Erythroblast (primary cell): Measurements from ENCODE around the gene DEXI.
A peak's percentile ranks its signal among the peaks of the same experiment; 100 is the strongest.

Experiments
- DNase-seq, 2 experiments: peaks; one replicate each; lab custom pipeline; 2025; lab: John Stamatoyannopoulos, UW
- GATA1 ChIP-seq: IDR thresholded peaks from 2 replicates; pipeline ENCODE4 v1.6.1; 2011; ENCODE audit warnings: low read depth, mild to moderate bottlenecking, control low read depth, low read length, moderate library complexity
- POLR2A ChIP-seq: IDR thresholded peaks from 2 replicates; pipeline ENCODE4 v1.6.1; 2011; ENCODE audit warnings: mild to moderate bottlenecking, low read length

DEXI gene

GRCh38 chr16:10920726-10921427 is 21.4 kb downstream of the DEXI start:
- no peak for TF ChIP-seq POLR2A
- no peak for TF ChIP-seq GATA1
- DNase-seq, result no peak

DNA sequence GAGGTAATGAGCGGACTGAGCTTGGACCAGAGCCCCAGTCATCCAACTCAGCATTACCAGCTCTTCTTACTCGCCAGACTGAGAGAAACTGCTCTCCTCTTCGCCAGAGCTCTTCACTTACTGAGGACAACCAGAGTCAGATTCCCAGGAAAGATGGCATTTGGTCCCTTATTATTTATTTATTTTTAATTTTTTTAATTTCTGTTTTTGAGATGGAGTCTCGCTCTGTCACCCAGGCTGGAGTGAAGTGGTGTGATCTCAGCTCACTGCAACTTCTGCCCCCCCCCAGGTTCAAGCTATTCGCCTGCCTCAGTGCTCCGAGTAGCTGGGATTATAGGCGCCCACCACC is 23.3 kb downstream of the DEXI start:
- no peak for TF ChIP-seq POLR2A
- no peak for TF ChIP-seq GATA1

GRCh38 chr16:10918294-10919002 is 23.8 kb downstream of the DEXI start:
- DNase-seq, result peak; percentile 87 to 92
- no peak for TF ChIP-seq GATA1
- no peak for TF ChIP-seq POLR2A

More for the DNA sequence above, 23.3 kb downstream of the DEXI start:
- DNase-seq, result no peak

DNA sequence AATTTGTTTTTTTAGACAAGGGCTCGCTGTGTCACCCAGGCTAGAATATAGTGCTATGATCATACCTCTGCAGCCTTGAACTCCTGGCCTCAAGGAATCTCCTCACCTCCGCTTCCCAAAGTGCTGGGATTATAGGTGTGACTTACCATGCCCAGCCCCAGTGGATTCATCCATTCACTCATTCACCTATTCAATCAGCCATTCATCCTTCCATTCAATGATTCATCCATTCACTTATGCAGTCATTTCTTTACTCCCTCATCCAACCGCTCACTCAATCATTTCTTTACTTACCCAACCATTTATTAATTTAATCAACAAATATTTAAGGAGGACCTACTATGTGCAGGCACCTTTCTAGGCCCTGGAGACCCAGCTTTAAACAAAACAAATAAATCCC is 25.7 kb downstream of the DEXI start:
- no peak for DNase-seq
- TF ChIP-seq POLR2A (no peak), GATA1 (no peak)

DNA sequence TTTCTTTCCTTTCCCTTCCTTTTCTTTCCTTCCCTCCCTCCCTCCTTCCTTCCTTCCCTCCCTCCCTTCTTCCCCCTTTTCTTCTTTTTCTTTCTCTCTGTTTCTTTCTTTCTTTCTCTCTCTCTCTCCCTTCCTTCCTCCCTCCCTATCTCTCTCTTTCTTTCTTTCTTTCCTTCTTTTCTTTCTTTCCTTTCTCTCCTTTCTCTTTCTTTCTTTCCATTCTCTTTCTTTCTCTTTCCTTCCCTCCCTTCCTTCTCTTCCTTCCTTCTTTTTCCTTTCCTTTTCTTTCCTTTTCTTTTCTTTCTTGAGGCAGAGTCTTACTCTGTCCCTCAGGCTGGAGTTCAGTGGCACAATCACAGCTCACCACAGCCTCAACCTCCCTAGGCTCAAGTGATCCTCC is 31.0 kb downstream of the DEXI start:
- TF ChIP-seq GATA1 (no peak), POLR2A (no peak)
- no peak for DNase-seq

- DNase-seq, result no peak
These were observed 34.6 kb downstream of the DEXI start for GRCh38 chr16:10907757-10908045.

GRCh38 chr16:10906914-10907756 is 35.1 kb downstream of the DEXI start:
- no peak for TF ChIP-seq POLR2A
- TF ChIP-seq GATA1, result no peak
- DNase-seq, result no peak

More at GRCh38 chr16:10907757-10908045, 34.6 kb downstream of the DEXI start:
- TF ChIP-seq GATA1 (no peak), POLR2A (no peak)

DNA sequence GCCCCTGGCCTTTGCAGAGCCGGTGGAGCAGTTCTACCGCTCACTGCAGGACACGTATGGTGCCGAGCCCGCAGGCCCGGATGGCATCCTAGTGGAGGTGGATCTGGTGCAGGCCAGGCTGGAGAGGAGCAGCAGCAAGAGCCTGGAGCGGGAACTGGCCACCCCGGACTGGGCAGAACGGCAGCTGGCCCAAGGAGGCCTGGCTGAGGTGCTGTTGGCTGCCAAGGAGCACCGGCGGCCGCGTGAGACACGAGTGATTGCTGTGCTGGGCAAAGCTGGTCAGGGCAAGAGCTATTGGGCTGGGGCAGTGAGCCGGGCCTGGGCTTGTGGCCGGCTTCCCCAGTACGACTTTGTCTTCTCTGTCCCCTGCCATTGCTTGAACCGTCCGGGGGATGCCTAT is 35.8 kb downstream of the DEXI start:
- no peak for DNase-seq
- no peak for TF ChIP-seq GATA1
- no peak for TF ChIP-seq POLR2A

DNA sequence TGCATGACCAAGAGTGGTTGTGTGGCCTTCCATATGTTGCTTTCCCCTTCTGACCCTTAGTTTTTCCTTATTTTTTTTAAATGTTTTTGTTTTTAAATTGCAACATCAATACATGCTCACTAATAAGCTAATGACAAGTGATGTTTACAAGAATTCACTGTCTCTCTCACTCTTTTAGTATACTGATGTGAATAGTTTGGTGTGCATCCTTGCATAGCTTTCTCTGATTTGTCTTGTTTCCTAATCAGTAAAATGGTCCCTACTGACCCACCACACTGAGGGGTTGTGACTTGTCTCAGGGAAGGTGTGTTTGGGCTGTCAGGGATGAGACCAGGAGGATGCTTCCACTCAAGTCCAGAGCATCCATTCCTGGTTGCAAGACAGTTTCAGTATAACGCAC is 39.3 kb downstream of the DEXI start:
- TF ChIP-seq POLR2A (no peak), GATA1 (no peak)
- DNase-seq, result no peak

GRCh38 chr16:10897134-10897533 is 45.1 kb downstream of the DEXI start:
- TF ChIP-seq GATA1, result no peak
- no peak for TF ChIP-seq POLR2A
- no peak for DNase-seq

GRCh38 chr16:10896723-10897122 is 45.5 kb downstream of the DEXI start:
- DNase-seq, result no peak

GRCh38 chr16:10896165-10896564 is 46.1 kb downstream of the DEXI start:
- no peak for DNase-seq
- no peak for TF ChIP-seq POLR2A
- no peak for TF ChIP-seq GATA1

More at GRCh38 chr16:10896723-10897122, 45.5 kb downstream of the DEXI start:
- no peak for TF ChIP-seq POLR2A
- TF ChIP-seq GATA1, result no peak

DNA sequence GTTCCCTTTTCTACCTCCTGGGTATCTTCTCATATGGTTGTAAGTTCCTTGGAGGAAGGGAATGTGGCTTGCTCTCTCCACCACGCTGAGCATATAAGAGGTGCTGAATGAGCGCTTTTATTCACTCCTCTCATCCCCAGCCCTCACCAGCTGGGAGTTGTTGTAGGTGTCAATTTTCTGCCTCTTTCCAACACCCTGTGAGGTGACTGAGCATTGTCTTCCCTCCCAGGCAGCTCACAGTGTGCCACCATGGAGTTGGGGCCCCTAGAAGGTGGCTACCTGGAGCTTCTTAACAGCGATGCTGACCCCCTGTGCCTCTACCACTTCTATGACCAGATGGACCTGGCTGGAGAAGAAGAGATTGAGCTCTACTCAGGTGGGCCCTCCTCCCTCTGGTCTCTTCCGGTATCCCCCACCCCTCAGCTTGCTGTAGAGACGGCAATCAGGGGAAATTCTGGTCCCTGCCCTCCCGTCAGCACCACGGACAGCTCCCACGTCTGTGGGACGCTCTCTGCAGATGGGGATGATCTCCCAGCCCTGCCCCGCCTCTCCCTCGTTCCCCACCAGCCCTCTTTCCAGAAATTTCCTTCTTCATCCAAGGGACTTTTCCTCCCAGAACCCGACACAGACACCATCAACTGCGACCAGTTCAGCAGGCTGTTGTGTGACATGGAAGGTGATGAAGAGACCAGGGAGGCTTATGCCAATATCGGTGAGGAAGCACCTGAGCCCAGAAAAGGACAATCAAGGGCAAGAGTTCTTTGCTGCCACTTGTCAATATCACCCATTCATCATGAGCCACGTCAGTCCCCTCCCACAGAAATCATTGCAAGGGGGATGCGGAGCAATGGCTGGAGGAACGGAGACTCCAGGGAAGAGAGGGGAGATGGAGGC is 47.0 kb downstream of the DEXI start:
- no peak for TF ChIP-seq GATA1
- no peak for TF ChIP-seq POLR2A
- peak; percentile 34 to 57 for DNase-seq
